HCT116 (cell line): ENCODE measurements around the gene REEP3. TPM values are rescaled to one million over a fixed set of nuclear protein-coding genes. Genes with fewer than 3 reads are reported as not detected.

Experiments
- ATAC-seq: fragments of 200-7000 bp; cut with Tn5 transposase; 2 replicates; pipeline ENCODE4 v1.9.1; 2020; ENCODE audit warnings: mild to moderate bottlenecking, moderate library complexity
- BruUV-seq: library from RNA; stranded (reverse); fragments of 400-500 nt; replicated peaks from 2 replicates; lab custom pipeline; 2021; lab: Mats Ljungman, UMichigan
- CTCF ChIA-PET: fragments of 300-600 bp; sonication (Branson Sonifier 250); formaldehyde crosslinking; loops from one replicate; lab custom pipeline; 2021; ENCODE audit warnings: antibody characterized with exemption; lab: Charles Lee
- POLR2A ChIA-PET: fragments of 300-600, 350-600 bp; sonication (Branson Sonifier 250); formaldehyde crosslinking; loops from one replicate; lab custom pipeline; 2021; ENCODE audit warnings: antibody characterized with exemption; lab: Charles Lee
- RAD21 ChIA-PET, 2 experiments: fragments of 300-600 bp; sonication (Branson Sonifier 250); formaldehyde crosslinking; loops; one replicate each; lab custom pipeline; 2023; ENCODE audit warnings: low total read pairs in 2 of 2; ENCODE audit not compliant: uncharacterized antibody in 2 of 2, unreplicated experiment in 2 of 2, low non-redundant PET in 1 of 2; lab: Charles Lee
- DNase-seq: peaks from one replicate; pipeline ENCODE4 v3.0.0-alpha.2; 2010; ENCODE audit warnings: low read depth, low spot score
- H2AFZ ChIP-seq: fragments of 200-600 bp; shearing (Covaris generic), sonication (generic); 2 replicates; pipeline ENCODE4 v1.6.1; 2017; ENCODE audit warnings: low read depth, mixed run types, mixed read lengths, antibody characterized with exemption, low read length; ENCODE audit not compliant: poor library complexity, severe bottlenecking
- H3K27ac ChIP-seq: 2 replicates; pipeline ENCODE4 v1.5.1; 2012; ENCODE audit warnings: low read depth, low read length
- H3K27me3 ChIP-seq: fragments of 200-600 bp; sonication (generic); 2 replicates; pipeline ENCODE4 v1.6.1; 2016; ENCODE audit warnings: mixed run types, low read length, mixed read lengths; ENCODE audit not compliant: insufficient read depth
- H3K36me3 ChIP-seq, 2 experiments: fragments of 200-500 bp in 1 of 2; fragments of 200-600 bp in 1 of 2; sonication (Bioruptor generic) in 1 of 2; sonication (generic) in 1 of 2; 2 replicates each; pipeline versions ENCODE4 v1.5.1 to v1.6.1; 2014 to 2016; ENCODE audit warnings: low read length in 2 of 2, inconsistent platforms in 1 of 2, mixed read lengths in 1 of 2, mixed run types in 1 of 2; ENCODE audit not compliant: insufficient read depth in 2 of 2, control insufficient read depth in 1 of 2
- H3K4me1 ChIP-seq, 2 experiments: fragments of 200-600 bp in 1 of 2; sonication (generic) in 1 of 2; 2 replicates each; pipeline versions ENCODE4 v1.5.1 to v1.6.1; 2012 to 2017; ENCODE audit warnings: low read length in 2 of 2, inconsistent platforms in 1 of 2, mild to moderate bottlenecking in 1 of 2, mixed read lengths in 1 of 2, mixed run types in 1 of 2, moderate library complexity in 1 of 2; ENCODE audit not compliant: insufficient read depth in 2 of 2, control insufficient read depth in 1 of 2
- H3K4me2 ChIP-seq: fragments of 200-600 bp; sonication (generic); 2 replicates; pipeline ENCODE4 v1.6.1; 2017; ENCODE audit warnings: mixed run types, low read length, mixed read lengths
- H3K4me3 ChIP-seq, 2 experiments: fragments of 200-600 bp in 1 of 2; sonication (generic) in 1 of 2; replicated peaks in 1 of 2; 2 replicates each; pipeline ENCODE4 v1.5.1; 2011 to 2016; ENCODE audit warnings: low read length in 2 of 2, control low read depth in 1 of 2, low read depth in 1 of 2, mild to moderate bottlenecking in 1 of 2, mixed read lengths in 1 of 2, mixed run types in 1 of 2
- H3K79me2 ChIP-seq: fragments of 200-600 bp; sonication (generic); 2 replicates; pipeline ENCODE4 v1.6.1; 2017; ENCODE audit warnings: mild to moderate bottlenecking, mixed run types, low read length, moderate library complexity, mixed read lengths; ENCODE audit not compliant: insufficient read depth
- H3K9ac ChIP-seq: fragments of 200-600 bp; sonication (generic); 2 replicates; pipeline ENCODE4 v1.6.1; 2016; ENCODE audit warnings: low read length, mixed read lengths
- H3K9me2 ChIP-seq: fragments of 200-600 bp; sonication (generic), shearing (Covaris generic); 2 replicates; pipeline ENCODE4 v1.6.1; 2017; ENCODE audit warnings: mixed run types, mild to moderate bottlenecking, moderate library complexity; ENCODE audit not compliant: insufficient read depth
- H3K9me3 ChIP-seq, 2 experiments: fragments of 200-500 bp in 1 of 2; fragments of 200-600 bp in 1 of 2; sonication (Bioruptor generic) in 1 of 2; sonication (generic) in 1 of 2; 2 replicates each; pipeline ENCODE4 v1.6.1; 2014 to 2017; ENCODE audit warnings: low read length in 2 of 2, mixed read lengths in 2 of 2, inconsistent platforms in 1 of 2, low read depth in 1 of 2, mild to moderate bottlenecking in 1 of 2, mixed run types in 1 of 2, moderate library complexity in 1 of 2; ENCODE audit not compliant: control insufficient read depth in 1 of 2, insufficient read depth in 1 of 2
- H4K20me1 ChIP-seq: fragments of 200-600 bp; sonication (generic), shearing (Covaris generic); 2 replicates; pipeline ENCODE4 v1.6.1; 2017; ENCODE audit warnings: mixed run types, mild to moderate bottlenecking, moderate library complexity; ENCODE audit not compliant: insufficient read depth
- CBX3 ChIP-seq: IDR thresholded peaks from 2 replicates; pipeline ENCODE4 v1.6.1; 2012; ENCODE audit warnings: low read depth
- CEBPB ChIP-seq: IDR thresholded peaks from 2 replicates; pipeline ENCODE4 v1.6.1; 2012; ENCODE audit warnings: low read depth
- EGR1 ChIP-seq: IDR thresholded peaks from 2 replicates; pipeline ENCODE4 v1.6.1; 2012; ENCODE audit warnings: low read depth
- EZH2 ChIP-seq: fragments of 200-600 bp; sonication (generic); IDR thresholded peaks from 2 replicates; pipeline ENCODE4 v1.6.1; 2017; ENCODE audit warnings: antibody characterized with exemption, mixed run types
- EZH2phosphoT487 ChIP-seq: fragments of 200-600 bp; IDR thresholded peaks from 2 replicates; pipeline ENCODE4 v1.6.1; 2018; ENCODE audit warnings: antibody characterized with exemption, borderline replicate concordance
- FOSL1 ChIP-seq: IDR thresholded peaks from 2 replicates; pipeline ENCODE4 v1.6.1; 2012; ENCODE audit warnings: low read depth
- POLR2A ChIP-seq: IDR thresholded peaks from 2 replicates; pipeline ENCODE4 v1.7.0; 2011; ENCODE audit warnings: borderline replicate concordance; ENCODE audit not compliant: insufficient read depth, insufficient read length; ENCODE audit errors: extremely low read depth
- SP1 ChIP-seq: IDR thresholded peaks from 2 replicates; pipeline ENCODE4 v1.6.1; 2012; ENCODE audit warnings: low read depth
- SRF ChIP-seq: IDR thresholded peaks from 2 replicates; pipeline ENCODE4 v1.6.1; 2012; ENCODE audit warnings: low read depth
- TCF7L2 ChIP-seq: IDR thresholded peaks from 2 replicates; pipeline ENCODE4 v1.7.0; 2011; ENCODE audit warnings: borderline replicate concordance, inconsistent platforms; ENCODE audit not compliant: insufficient read depth, insufficient read length; ENCODE audit errors: extremely low read depth
- ZBTB33 ChIP-seq: IDR thresholded peaks from 2 replicates; pipeline ENCODE4 v1.6.1; 2011; ENCODE audit warnings: mild to moderate bottlenecking, low read length, moderate library complexity; ENCODE audit not compliant: insufficient replicate concordance; ENCODE audit errors: extremely low read depth
- ZNF274 ChIP-seq: fragments of 200-500 bp; sonication (Bioruptor generic); IDR thresholded peaks from 2 replicates; pipeline ENCODE4 v1.6.1; 2014; ENCODE audit warnings: mild to moderate bottlenecking, low read depth, low read length, inconsistent platforms
- intact Hi-C: fragments of 100-400 bp; cut with micrococcal nuclease; formaldehyde crosslinking; loops from 2 replicates; pipeline ENCODE4 v1.10.0; 2022
- total RNA-seq: library from RNA; stranded (reverse); gene quantifications from one replicate; pipeline ENCODE4 v1.2.1, GENCODE V29; 2021; ENCODE audit not compliant: unreplicated experiment
- TF ChIP-seq, protein P1 (sequence below): IDR thresholded peaks from 2 replicates; pipeline ENCODE4 v1.6.1; 2012

REEP3 gene
- total RNA-seq, 1 experiment from 2014 or later, result 41.3 TPM

DNA sequence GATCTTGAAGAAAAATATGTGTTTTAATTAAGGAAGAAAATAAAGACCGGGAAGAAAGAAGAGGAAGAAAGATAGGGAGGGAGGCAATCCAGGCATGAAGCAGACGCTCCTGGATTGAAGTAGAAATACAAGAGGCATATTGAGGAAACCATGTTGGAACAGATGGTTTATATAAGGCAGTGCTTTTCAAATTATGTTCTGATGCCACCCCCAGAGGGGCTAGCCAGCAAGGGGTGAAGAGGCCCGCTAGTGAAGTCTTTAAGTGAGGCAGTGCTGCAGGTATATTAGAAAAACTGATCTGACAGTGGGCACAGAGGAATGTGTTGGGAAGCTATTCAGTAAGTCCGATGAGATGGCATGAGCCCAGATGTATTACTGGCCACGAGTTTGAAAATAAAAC lies 40.1 kb downstream of the REEP3 start:
- CTCF ChIA-PET, result no interaction called here
- no peaks in the 10 kb centered on the region for H3K27me3 ChIP-seq
- ATAC-seq, result no peak
- no peaks in the 10 kb centered on the region for H3K9me2 ChIP-seq
- no peaks in the 10 kb centered on the region; the same call in 1 of the 2 replicates for H4K20me1 ChIP-seq
- BruUV-seq, result no TSS peak
- no peaks in the 10 kb centered on the region for H3K9me3 ChIP-seq
- H2AFZ ChIP-seq, result no peak overlapping the region
- POLR2A ChIA-PET, result no interaction called here
- no peak overlapping the region for H3K4me3 ChIP-seq
- no peaks in the 10 kb centered on the region for H3K4me1 ChIP-seq
- no peak for DNase-seq
- no peak overlapping the region for H3K27ac ChIP-seq
- intact Hi-C loops, result no loop called here
- H3K36me3 ChIP-seq, result no peaks in the 10 kb centered on the region
- H3K4me2 ChIP-seq, result no peak overlapping the region
- peaks cover 88% of the 10 kb centered on the region for H3K79me2 ChIP-seq
- TF ChIP-seq ZNF274 (no peak), ZBTB33 (no peak), FOSL1 (no peak), TCF7L2 (no peak), CBX3 (no peak), EZH2phosphoT487 (no peak), SP1 (no peak), EZH2 (no peak), EGR1 (no peak), SRF (no peak), CEBPB (no peak), POLR2A (no peak)
- TF ChIP-seq, protein P1, sequence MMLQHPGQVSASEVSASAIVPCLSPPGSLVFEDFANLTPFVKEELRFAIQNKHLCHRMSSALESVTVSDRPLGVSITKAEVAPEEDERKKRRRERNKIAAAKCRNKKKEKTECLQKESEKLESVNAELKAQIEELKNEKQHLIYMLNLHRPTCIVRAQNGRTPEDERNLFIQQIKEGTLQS, result no peak
- TF ChIP-seq, all 23 proteins: peak for 0
- RAD21 ChIA-PET, result no interaction called here
- H3K9ac ChIP-seq, result no peak overlapping the region
